Upper lobe of left lung (tissue), 6 donors: ENCODE results near the gene NUCKS1. TPM values are rescaled to one million over a fixed set of nuclear protein-coding genes. Genes with fewer than 3 reads are reported as not detected.

Experiments used
- ATAC-seq, 2 donors: fragments of 200-7000 bp; cut with Tn5 transposase; one replicate each; pipeline ENCODE4 v1.9.1; 2022; ENCODE audit warnings: mild to moderate bottlenecking in 2 of 2, moderate library complexity in 2 of 2; ENCODE audit not compliant: low FRiP score in 2 of 2
- DNase-seq, 2 donors: peaks; one replicate each; pipeline ENCODE4 v3.0.0-alpha.2; 2019 to 2020
- H3K27ac ChIP-seq, 4 donors: fragments of 200-600 bp; sonication (generic); one replicate each; pipeline ENCODE4 v1.5.1; 2016 to 2019
- H3K27me3 ChIP-seq, 4 donors: fragments of 200-600 bp; sonication (generic); one replicate each; pipeline ENCODE4 v1.5.1; 2017 to 2019
- H3K36me3 ChIP-seq, 4 donors: fragments of 200-600 bp; sonication (generic); one replicate each; pipeline ENCODE4 v1.5.1; 2016 to 2019
- H3K4me1 ChIP-seq, 4 donors: fragments of 200-600 bp; sonication (generic); one replicate each; pipeline ENCODE4 v1.5.1; 2018 to 2019
- H3K4me3 ChIP-seq, 4 donors: fragments of 200-600 bp; sonication (generic); one replicate each; pipeline ENCODE4 v1.5.1; 2017 to 2019; ENCODE audit warnings: mild to moderate bottlenecking in 2 of 4, moderate library complexity in 1 of 4
- H3K9me3 ChIP-seq, 4 donors: fragments of 200-600 bp; sonication (generic); one replicate each; pipeline ENCODE4 v1.5.1; 2018 to 2019
- EP300 ChIP-seq, 4 donors: sonication (generic); formaldehyde crosslinking; IDR thresholded peaks; one replicate each; pipeline ENCODE4 v1.5.1; 2017; ENCODE audit warnings: antibody characterized with exemption in 4 of 4, control low read depth in 2 of 4
- POLR2A ChIP-seq, 4 donors: fragments of 450-650 bp; IDR thresholded peaks; one replicate each; pipeline ENCODE4 v1.5.1; 2016 to 2017; ENCODE audit warnings: antibody characterized with exemption in 4 of 4, mild to moderate bottlenecking in 2 of 4
- POLR2AphosphoS5 ChIP-seq, 2 donors: sonication (generic); formaldehyde crosslinking; IDR thresholded peaks; one replicate each; pipeline ENCODE4 v1.5.1; 2017; ENCODE audit warnings: antibody characterized with exemption in 2 of 2
- WGBS, 2 donors: methylation state at CpG; one replicate each; pipeline ENCODE4 v1.1.5; 2017 to 2018; 5-methylcytosine and 5-hydroxymethylcytosine counted together
- total RNA-seq, 6 donors: library from RNA; depleted of rRNA in 4 of 6; stranded (reverse); fragments of >200 nt in 4 of 6; gene quantifications; one replicate each; pipeline versions ENCODE4 v1.1.0 to v1.2.1, GENCODE V29; 2016 to 2021
- TF ChIP-seq, protein P1 (sequence below), 6 experiments: fragments of 450-650 bp in 4 of 6; fragments of 200-600 bp in 2 of 6; sonication (generic) in 2 of 6; IDR thresholded peaks; one replicate each; pipeline ENCODE4 v1.5.1; 2016 to 2019; ENCODE audit warnings: antibody characterized with exemption in 6 of 6
- donor health status: DM: no; HTN: no; CAD: no; lungs with moderate emphysema.
- donor health status: DM: no; HTN: yes; CAD: no; lungs with severe emphysema.

Gene NUCKS1
- total RNA-seq, 6 donors from 2014 or later = 65.4 to 182 (median 112) TPM

DNA sequence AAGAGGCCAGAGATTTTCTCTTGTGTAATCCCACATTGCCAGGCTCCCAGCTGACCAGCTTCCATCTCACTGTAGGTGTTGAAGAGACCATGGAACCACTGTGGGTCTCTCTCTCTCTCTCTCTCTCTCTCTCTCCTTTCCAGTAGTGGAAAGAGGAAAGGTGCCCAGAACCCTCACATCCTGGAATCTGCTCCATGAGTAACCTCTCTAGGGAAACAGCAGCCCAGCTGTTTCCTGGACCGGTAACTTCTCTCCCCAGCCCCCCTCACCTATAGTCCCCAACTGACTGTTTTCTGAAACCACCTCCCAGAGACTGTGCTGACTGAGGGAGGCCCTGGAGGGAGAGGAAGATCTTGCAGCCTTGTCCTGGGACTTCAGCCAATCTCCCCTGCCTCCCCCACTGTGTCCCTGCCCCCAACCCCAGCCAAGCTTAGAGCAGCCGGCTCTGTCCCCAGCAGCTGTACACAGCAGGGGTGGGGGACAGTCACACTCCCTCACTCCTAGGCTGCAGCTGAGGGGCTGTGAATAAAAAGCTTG is 49.0 kb downstream of the NUCKS1 start:
- no peaks in the 10 kb centered on the region for H3K9me3 ChIP-seq
- H3K4me3 ChIP-seq = no peak overlapping the region
- DNase-seq = no peak
- H3K27ac ChIP-seq = no peak overlapping the region
- WGBS, 2 donors = 17 to 29% methylated on average over 1 to 2 of the region's 2 CpGs
- H3K36me3 ChIP-seq = no peaks in the 10 kb centered on the region
- TF ChIP-seq EP300 (IDR thresholded peaks at IDR 0.05) (no peak), POLR2A (IDR thresholded peaks at IDR 0.05) (no peak), POLR2AphosphoS5 (IDR thresholded peaks at IDR 0.05) (no peak)
- TF ChIP-seq, protein P1, sequence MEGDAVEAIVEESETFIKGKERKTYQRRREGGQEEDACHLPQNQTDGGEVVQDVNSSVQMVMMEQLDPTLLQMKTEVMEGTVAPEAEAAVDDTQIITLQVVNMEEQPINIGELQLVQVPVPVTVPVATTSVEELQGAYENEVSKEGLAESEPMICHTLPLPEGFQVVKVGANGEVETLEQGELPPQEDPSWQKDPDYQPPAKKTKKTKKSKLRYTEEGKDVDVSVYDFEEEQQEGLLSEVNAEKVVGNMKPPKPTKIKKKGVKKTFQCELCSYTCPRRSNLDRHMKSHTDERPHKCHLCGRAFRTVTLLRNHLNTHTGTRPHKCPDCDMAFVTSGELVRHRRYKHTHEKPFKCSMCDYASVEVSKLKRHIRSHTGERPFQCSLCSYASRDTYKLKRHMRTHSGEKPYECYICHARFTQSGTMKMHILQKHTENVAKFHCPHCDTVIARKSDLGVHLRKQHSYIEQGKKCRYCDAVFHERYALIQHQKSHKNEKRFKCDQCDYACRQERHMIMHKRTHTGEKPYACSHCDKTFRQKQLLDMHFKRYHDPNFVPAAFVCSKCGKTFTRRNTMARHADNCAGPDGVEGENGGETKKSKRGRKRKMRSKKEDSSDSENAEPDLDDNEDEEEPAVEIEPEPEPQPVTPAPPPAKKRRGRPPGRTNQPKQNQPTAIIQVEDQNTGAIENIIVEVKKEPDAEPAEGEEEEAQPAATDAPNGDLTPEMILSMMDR (IDR thresholded peaks at IDR 0.05) = no peak
- H3K4me1 ChIP-seq = no peaks in the 10 kb centered on the region
- H3K27me3 ChIP-seq = no peaks in the 10 kb centered on the region
- peak; percentile 10 to 57 for ATAC-seq

DNA sequence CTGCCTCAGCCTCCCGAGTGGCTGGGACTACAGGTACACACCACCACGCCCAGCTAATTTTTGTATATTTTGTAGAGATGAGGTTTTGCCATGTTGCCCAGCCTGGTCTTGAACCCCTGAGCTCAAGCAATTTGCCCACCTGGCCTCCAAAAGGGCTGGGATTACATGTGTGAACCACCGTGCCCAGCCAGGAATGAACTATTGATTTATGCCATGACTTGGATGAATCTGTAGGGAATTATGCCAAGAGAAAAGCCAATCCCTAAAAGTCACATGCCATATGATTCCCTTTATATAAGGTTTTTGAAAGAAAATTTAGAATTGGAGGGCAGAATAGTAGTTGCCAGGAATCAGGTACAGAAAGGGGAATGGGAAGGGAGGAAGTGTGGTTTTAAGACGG is 50.6 kb downstream of the NUCKS1 start:
- no peak for TF ChIP-seq EP300 (IDR thresholded peaks at IDR 0.05)
- Histone ChIP-seq H3K4me1 (no peaks in the 10 kb centered on the region), H3K27ac (no peak overlapping the region), H3K27me3 (no peaks in the 10 kb centered on the region), H3K4me3 (no peak overlapping the region), H3K9me3 (no peaks in the 10 kb centered on the region), H3K36me3 (no peaks in the 10 kb centered on the region)
- 85 to 89% methylated on average over 4 of the region's 4 CpGs for WGBS, 2 donors
- ATAC-seq = no peak
- no peak for DNase-seq

DNA sequence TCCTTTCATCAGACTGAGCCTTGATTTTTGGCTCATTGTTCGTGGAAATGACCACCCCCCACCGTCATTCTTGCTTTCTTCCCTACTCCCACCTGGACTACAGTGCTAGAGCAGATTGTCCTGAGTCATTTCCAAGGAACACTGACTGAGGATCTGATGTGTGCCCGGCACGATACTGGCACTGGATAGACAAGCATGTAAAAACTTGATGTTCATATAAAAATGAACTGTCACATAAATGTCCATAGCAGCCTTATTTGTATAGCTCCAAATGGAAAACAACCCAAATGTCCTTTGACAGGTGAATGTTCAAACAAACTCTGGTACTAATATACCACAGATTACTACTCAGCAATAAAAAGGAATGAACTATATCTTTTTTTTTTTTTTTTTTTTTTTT is 51.1 kb downstream of the NUCKS1 start:
- DNase-seq (no peak), ATAC-seq (no peak)
- no peak for TF ChIP-seq POLR2A (IDR thresholded peaks at IDR 0.05)
- no peak for TF ChIP-seq EP300 (IDR thresholded peaks at IDR 0.05)
- TF ChIP-seq POLR2AphosphoS5 (IDR thresholded peaks at IDR 0.05) = no peak
- Histone ChIP-seq H3K27me3 (no peaks in the 10 kb centered on the region), H3K4me3 (no peak overlapping the region), H3K9me3 (no peaks in the 10 kb centered on the region), H3K36me3 (no peaks in the 10 kb centered on the region), H3K4me1 (no peaks in the 10 kb centered on the region), H3K27ac (no peak overlapping the region)
- WGBS, 2 donors = 93 to 96% methylated on average over 4 of the region's 4 CpGs

DNA sequence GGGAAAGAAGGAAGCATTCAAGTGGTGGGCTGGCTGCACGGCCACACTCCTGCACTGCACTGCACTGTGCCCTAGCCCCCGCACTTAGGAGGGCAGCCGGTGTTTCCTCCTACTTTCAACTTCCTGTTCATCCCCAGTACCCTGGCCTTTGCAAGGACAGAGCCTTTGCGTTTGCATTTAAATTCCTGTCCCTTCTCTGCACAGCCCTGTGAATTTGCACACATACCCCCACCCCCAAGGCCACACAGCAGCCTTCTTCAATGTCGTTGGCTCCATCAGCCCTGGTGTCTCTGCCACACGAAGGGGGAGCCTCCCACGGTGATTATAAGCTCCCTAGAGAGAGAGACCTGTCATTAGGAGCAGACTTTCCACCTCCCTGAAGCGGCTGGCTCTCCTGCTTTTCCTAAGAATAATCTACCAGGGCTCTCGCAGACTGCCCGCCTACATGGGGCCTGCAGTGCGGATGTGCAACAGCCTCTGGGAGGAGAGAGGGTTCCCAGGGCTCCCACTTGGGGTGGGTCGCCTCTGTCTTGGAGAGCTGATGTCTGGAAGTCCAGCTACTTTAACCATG is 56.5 kb downstream of the NUCKS1 start:
- no peak overlapping the region for H3K4me3 ChIP-seq
- H3K27ac ChIP-seq = no peak overlapping the region
- DNase-seq = no peak
- WGBS, 2 donors = 37 to 42% methylated on average over 8 to 12 of the region's 12 CpGs
- H3K9me3 ChIP-seq = no peaks in the 10 kb centered on the region
- H3K36me3 ChIP-seq = no peaks in the 10 kb centered on the region
- no peak for ATAC-seq
- H3K27me3 ChIP-seq = no peaks in the 10 kb centered on the region
- no peaks in the 10 kb centered on the region for H3K4me1 ChIP-seq
- TF ChIP-seq, protein P1 (IDR thresholded peaks at IDR 0.05) = no peak
- TF ChIP-seq POLR2AphosphoS5 (IDR thresholded peaks at IDR 0.05) = no peak
- no peak for TF ChIP-seq POLR2A (IDR thresholded peaks at IDR 0.05)
- no peak for TF ChIP-seq EP300 (IDR thresholded peaks at IDR 0.05)

DNA sequence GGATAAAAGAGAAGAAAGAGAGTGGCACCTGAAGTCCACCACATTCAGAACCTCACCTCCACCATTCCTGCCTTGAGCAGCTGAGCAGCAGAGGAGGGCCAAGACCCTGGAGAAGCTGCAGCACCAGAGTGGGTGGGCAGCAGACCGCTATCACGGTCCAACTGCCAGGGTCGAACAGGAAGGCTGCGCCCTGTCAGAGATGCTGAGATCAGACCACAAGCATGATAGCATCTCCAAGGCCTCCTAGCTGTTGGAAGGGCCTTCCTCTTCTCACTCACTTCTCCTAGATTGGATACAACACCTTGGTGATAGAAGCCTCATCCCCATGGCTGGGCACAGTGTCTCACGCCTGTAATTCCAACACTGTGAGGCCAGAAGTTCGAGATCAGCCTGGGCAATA is 57.6 kb downstream of the NUCKS1 start:
- no peak for ATAC-seq

More for the DNA sequence above, 57.6 kb downstream of the NUCKS1 start:
- 85 to 97% methylated on average over 3 to 6 of the region's 6 CpGs for WGBS, 2 donors
- Histone ChIP-seq H3K27me3 (no peaks in the 10 kb centered on the region), H3K4me1 (no peaks in the 10 kb centered on the region), H3K27ac (no peak overlapping the region), H3K36me3 (no peaks in the 10 kb centered on the region), H3K9me3 (no peaks in the 10 kb centered on the region), H3K4me3 (no peak overlapping the region)
- TF ChIP-seq, protein P1 (IDR thresholded peaks at IDR 0.05) = no peak
- TF ChIP-seq POLR2A (IDR thresholded peaks at IDR 0.05) (no peak), POLR2AphosphoS5 (IDR thresholded peaks at IDR 0.05) (no peak)
- no peak for DNase-seq
